GM19193 (cell line): ENCODE data around the gene SH3GL1.

Source experiments
- POLR2A ChIP-seq: IDR thresholded peaks from 4 replicates; pipeline ENCODE4 v1.6.1; 2011; ENCODE audit not compliant: insufficient read depth, insufficient read length; ENCODE audit errors: extremely low read depth

Gene SH3GL1

GRCh38 chr19:4376991-4377781 is 23.2 kb downstream of the SH3GL1 start:
- no peak for TF ChIP-seq POLR2A

DNA sequence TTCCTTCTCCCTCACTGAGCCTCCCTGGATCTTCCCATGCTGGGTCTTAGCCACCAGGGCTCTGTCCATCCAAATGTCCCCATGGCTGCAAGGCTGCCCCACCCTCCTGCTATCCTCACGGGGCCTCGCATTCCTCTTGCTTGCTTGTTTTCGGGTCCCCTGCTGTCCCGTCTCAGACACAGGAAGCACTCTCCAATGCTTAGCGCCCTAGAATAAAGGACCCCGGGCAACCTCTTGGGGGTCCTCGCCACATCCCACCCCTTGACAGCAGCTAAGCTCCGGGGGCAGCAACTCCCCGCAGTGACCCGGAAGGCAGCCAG is 23.7 kb downstream of the SH3GL1 start:
- no peak for TF ChIP-seq POLR2A

DNA sequence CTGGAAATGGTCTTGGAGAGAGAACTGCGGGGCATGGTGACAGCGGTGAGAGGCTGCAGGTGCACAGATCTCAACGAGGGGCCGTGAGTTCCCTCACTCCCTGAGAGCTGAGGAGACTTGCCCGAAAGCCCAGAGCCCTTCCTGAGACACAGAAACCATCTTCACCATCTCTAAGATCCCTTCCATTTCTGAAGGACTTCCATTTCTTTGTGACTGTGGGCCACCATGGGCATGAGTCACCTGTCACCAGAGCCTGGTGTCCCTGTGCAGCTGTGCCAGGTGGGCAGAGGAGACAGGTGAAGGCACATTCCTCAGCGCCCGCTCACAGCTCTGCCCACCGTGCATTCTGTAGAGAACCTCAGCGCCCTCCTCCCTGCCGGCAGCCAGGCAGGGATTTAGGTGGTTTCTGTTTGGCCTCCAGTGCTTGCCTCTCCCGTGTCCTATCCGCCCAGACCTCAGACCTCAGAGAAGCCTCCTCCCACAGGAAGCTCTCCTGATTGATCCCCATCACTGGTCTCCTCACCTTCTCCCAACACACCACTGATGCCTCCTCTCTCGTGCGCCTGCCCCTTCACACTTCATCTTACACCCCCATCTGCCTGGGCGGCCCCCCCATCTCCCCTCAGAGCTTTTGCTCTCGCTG is 24.2 kb downstream of the SH3GL1 start:
- TF ChIP-seq POLR2A = no peak

GRCh38 chr19:4375164-4376027 is 25.0 kb downstream of the SH3GL1 start:
- peak; percentile 11 for TF ChIP-seq POLR2A

DNA sequence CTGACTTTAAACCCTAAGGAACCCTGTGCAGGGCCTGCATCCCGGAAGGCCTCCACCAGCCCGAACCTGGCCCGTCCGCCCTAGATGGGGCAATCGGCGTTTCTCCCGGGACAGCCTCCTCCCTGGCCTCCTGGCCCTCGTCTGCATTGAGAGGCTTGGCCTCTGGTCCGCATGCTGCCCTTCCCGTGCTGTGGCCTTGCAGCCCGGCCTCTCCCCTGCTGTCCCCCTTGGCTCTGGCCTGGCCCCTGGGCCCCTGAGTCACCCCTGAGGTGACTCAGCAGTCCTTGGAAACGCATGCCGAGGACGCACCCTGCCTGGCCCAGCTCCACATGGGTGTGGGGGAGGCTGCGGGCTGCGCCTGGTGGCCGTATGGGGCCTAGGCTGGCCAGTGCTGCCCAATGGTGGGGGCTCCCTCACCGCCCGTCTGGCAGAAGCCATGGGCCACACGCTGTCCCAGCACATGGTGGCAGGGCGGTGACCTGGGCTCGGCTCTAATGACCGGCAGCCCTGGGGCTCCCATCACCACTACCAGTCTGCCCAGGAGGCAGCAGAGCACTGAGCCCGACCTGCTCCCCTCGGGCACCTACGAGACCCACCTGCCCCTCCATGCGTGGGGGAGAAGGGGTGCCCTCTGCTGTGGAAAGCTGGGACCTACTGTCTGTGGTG is 25.7 kb downstream of the SH3GL1 start:
- TF ChIP-seq POLR2A = no peak

DNA sequence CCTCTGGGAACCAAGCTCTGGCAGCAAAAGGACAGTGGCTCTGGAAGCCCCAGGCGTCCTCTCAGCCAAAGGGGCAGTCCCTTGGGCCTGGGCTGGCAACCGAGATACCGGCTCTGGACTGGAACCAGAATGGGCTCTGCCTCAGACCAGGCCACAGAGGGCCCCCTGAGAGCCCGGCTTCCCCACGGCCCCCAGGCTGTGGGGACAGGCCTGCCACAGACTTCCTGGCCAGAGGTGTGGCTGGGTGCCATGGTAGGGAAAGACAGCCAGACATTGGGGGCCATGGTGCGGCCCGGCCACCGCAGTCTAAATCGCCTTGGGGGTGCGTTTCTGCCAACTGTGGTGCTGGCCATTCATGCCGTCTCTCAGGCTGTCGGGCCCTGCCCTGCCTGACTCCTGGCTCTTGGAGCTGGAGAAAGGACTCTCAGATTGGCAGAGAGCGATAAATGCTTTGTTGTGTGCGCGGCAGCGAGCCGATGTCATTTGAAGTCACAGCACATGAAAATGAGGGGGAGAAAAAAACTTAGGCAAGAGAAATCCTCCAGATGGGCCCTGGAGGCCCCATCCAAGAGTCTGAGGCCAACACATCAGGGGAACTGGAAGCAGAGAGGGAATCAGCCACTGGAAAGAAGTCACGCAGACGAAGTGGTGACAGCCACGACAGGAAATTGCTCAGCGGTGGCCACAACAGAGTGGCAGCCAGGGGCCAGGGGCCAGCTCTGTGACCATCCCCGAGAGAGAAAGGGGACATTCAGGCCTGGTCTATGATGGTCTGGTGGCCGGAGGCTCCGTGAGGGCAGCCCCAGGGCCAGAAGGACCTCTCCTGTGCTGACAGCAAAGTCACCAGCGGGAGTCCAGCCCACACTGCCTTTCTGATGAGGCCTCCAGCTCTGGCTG is 26.5 kb downstream of the SH3GL1 start:
- TF ChIP-seq POLR2A = no peak

GRCh38 chr19:4373013-4373367 is 27.4 kb downstream of the SH3GL1 start:
- no peak for TF ChIP-seq POLR2A

- no peak for TF ChIP-seq POLR2A
Measured at GRCh38 chr19:4372165-4373012, 28.0 kb downstream of the SH3GL1 start.

DNA sequence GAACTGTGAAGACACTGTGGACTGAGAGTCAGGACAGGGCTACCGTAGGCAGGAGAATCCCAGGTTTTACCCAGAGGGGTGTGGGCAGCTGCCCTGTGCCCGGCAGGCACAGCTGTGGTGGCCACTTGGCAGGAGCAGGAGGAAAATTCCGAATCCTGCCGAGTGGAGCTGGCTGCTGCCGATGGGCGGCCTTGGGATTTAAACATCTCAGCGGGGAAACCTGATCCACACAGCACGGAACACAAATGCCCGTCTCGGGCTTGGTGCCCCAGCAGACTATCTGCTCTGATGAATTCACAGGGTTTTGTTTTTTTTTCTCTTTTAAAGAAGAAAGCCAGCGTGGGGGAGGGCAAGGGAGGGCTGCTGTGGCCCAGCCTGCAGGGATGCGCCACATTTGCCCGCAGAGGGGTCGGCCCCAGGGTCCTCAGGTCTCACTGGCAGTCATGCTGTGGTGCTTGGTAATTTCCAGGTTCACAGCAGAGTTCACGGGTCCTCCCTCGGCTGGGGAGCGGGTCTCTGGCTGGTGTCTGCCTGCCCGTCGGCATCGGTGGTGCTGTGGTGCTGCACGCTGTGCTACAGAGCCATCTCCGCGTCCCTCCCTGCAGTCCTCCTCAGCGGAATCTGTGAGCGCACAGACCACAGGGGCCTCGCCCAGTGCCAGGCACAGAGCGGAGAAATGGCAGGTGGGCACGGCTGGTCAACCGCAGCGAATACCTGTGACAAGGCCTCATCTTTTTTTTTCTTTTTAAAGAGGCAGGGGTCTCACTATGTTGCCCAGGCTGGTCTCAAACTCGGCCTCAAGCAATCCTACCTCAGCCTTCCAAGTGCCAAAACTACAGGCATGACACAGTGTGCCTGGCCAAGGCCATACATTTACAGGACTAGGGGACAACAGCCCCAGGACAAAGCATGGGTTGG is 28.8 kb downstream of the SH3GL1 start:
- no peak for TF ChIP-seq POLR2A

DNA sequence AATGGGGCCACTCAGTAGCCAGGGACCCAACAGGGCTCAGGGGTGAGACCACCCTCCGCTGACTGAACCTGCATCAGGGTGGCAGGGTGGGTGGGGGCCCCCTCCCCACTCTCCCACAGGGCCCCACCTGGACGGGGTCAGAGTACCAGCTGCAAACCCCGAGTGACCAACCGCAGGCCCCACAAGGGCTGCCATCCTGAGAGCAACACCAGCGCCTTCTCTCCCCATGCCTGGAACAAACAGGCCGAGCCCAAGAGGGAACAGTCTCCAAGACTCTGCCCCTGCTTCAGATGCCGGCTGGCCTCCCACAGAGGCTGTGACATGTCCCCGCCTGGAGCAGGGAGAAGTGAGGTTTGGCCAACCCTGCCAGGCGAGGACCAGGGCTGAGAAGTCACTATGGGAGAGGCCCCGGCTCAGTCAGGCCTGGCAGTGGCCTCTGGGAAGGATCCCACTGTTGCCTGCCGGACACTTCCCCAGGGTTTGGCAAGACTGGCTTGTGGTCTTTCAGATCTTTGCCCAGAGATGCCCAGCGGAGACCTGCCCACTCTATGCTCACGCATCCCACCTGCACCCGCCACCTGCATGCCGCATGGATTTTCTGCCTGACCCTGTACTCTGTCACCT is 29.8 kb downstream of the SH3GL1 start:
- no peak for TF ChIP-seq POLR2A

DNA sequence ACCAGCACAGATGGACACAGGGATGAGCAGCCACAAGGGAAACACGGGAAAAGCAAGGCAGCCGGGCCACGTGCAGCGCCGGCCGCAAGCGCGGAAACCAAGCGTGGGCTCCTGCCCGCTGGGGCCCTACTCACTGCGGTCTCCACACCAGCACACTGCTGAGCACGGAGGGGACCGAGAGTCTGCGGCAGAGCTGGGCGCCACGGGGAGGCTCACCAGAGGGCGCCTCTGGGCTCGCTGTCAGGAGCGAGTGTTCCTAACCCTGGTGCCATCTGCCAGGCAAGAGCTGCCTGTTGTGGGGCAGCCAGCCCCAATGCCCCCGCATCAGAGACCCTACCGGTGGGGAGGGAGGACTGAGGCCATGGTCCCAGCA is 30.5 kb downstream of the SH3GL1 start:
- peak; percentile 21 for TF ChIP-seq POLR2A
